GM19351 (cell line): ENCODE measurements around the gene PLEKHG3.

Source experiments
- ATAC-seq: cut with Tn5 transposase; IDR thresholded peaks from one replicate; pipeline ENCODE4 v1.9.1; 2021; ENCODE audit warnings: mild to moderate bottlenecking, moderate library complexity; ENCODE audit not compliant: unreplicated experiment

Gene PLEKHG3

GRCh38 chr14:64777461-64777860 is 73.2 kb downstream of the PLEKHG3 start:
- no peak for ATAC-seq

- ATAC-seq, result no peak
Observed at GRCh38 chr14:64778104-64778754, 74.0 kb downstream of the PLEKHG3 start.

- ATAC-seq, result no peak
Observed at GRCh38 chr14:64779472-64779871, 75.2 kb downstream of the PLEKHG3 start.

- no peak for ATAC-seq
Observed at GRCh38 chr14:64782196-64782595, 78.0 kb downstream of the PLEKHG3 start.

- ATAC-seq, result no peak
Observed at GRCh38 chr14:64784006-64784405, 79.8 kb downstream of the PLEKHG3 start.

- ATAC-seq, result no peak
Observed at GRCh38 chr14:64786296-64787149, 82.3 kb downstream of the PLEKHG3 start.

- ATAC-seq, result no peak
Observed at GRCh38 chr14:64787619-64788018, 83.4 kb downstream of the PLEKHG3 start.

- no peak for ATAC-seq
Observed at GRCh38 chr14:64788706-64789105, 84.5 kb downstream of the PLEKHG3 start.

GRCh38 chr14:64789696-64790095 is 85.5 kb downstream of the PLEKHG3 start:
- ATAC-seq, result no peak

- no peak for ATAC-seq
Observed at GRCh38 chr14:64790478-64790877, 86.3 kb downstream of the PLEKHG3 start.

GRCh38 chr14:64792231-64792630 is 88.0 kb downstream of the PLEKHG3 start:
- no peak for ATAC-seq

GRCh38 chr14:64792871-64793560 is 88.8 kb downstream of the PLEKHG3 start:
- ATAC-seq, result no peak

- ATAC-seq, result no peak
Observed at GRCh38 chr14:64795211-64795610, 91.0 kb downstream of the PLEKHG3 start.

GRCh38 chr14:64795921-64796320 is 91.7 kb downstream of the PLEKHG3 start:
- ATAC-seq, result no peak

GRCh38 chr14:64796369-64796768 is 92.1 kb downstream of the PLEKHG3 start:
- no peak for ATAC-seq

GRCh38 chr14:64799555-64799954 is 95.3 kb downstream of the PLEKHG3 start:
- no peak for ATAC-seq
